HepG2 (cell line): Measurements from ENCODE around the gene DEFB127. TPM values are rescaled to one million over a fixed set of nuclear protein-coding genes. Genes with fewer than 3 reads are reported as not detected.

Experiments
- BCLAF1 ChIP-seq: fragments of 450-650 bp; IDR thresholded peaks from 2 replicates; pipeline ENCODE4 v1.6.1; 2017; ENCODE audit warnings: mild to moderate bottlenecking
- CBX2 ChIP-seq, 2 experiments: fragments of 200-600 bp in 1 of 2; sonication (generic); formaldehyde crosslinking in 1 of 2; IDR thresholded peaks; 2 replicates each; pipeline versions ENCODE4 v1.7.0 to v1.8.1; 2018 to 2022; ENCODE audit warnings: low read depth in 2 of 2, low read length in 1 of 2, mild to moderate bottlenecking in 1 of 2, missing genetic modification reagents in 1 of 2
- MAX ChIP-seq: IDR thresholded peaks from 2 replicates; pipeline ENCODE4 v1.6.1; 2012; ENCODE audit warnings: inconsistent platforms
- MTF2 ChIP-seq: sonication (generic); formaldehyde crosslinking; IDR thresholded peaks from 2 replicates; pipeline ENCODE4 v1.5.0; 2020; ENCODE audit warnings: missing genetic modification reagents, borderline replicate concordance
- ZBTB49 ChIP-seq: sonication (generic); formaldehyde crosslinking; IDR thresholded peaks from 2 replicates; pipeline ENCODE4 v1.4.0; 2020; ENCODE audit warnings: missing genetic modification reagents, borderline replicate concordance
- ZIK1 ChIP-seq: sonication (generic); formaldehyde crosslinking; IDR thresholded peaks from 2 replicates; pipeline ENCODE4 v1.5.0; 2020; ENCODE audit warnings: mild to moderate bottlenecking, low read depth, missing genetic modification reagents, borderline replicate concordance
- ZNF383 ChIP-seq: sonication (generic); formaldehyde crosslinking; IDR thresholded peaks from 2 replicates; pipeline ENCODE4 v1.4.0; 2020; ENCODE audit warnings: missing genetic modification reagents, mild to moderate bottlenecking, borderline replicate concordance
- ZNF460 ChIP-seq: sonication (generic); formaldehyde crosslinking; IDR thresholded peaks from 2 replicates; pipeline ENCODE4 v1.5.1; 2020; ENCODE audit warnings: missing genetic modification reagents, mild to moderate bottlenecking, borderline replicate concordance
- ZNF598 ChIP-seq: sonication (generic); formaldehyde crosslinking; IDR thresholded peaks from 2 replicates; pipeline ENCODE4 v1.5.1; 2020; ENCODE audit warnings: mild to moderate bottlenecking, missing genetic modification reagents, borderline replicate concordance
- ZNF646 ChIP-seq: sonication (generic); formaldehyde crosslinking; IDR thresholded peaks from 2 replicates; pipeline ENCODE4 v1.9.0; 2021; ENCODE audit warnings: mild to moderate bottlenecking, missing genetic modification reagents
- ZNF747 ChIP-seq: sonication (generic); formaldehyde crosslinking; IDR thresholded peaks from 2 replicates; pipeline ENCODE4 v1.8.1; 2023; ENCODE audit warnings: missing genetic modification reagents, mild to moderate bottlenecking, borderline replicate concordance
- ZSCAN9 ChIP-seq: IDR thresholded peaks from 2 replicates; pipeline ENCODE4 v1.6.1; 2016; ENCODE audit warnings: borderline replicate concordance
- polyA plus RNA-seq, 8 experiments: library from polyadenylated mRNA; depleted of rRNA in 3 of 8; stranded (reverse) in 7 of 8; unstranded in 1 of 8; fragments of >200 nt; fragmentation: Illumina TruSeq in 4 of 8; extraction: Trizol in 4 of 8; gene quantifications; 2 replicates each; pipeline versions ENCODE4 v1.2.1 to v1.2.3, GENCODE V29; 2011 to 2016; ENCODE audit warnings: low read depth in 4 of 8, missing spikeins in 1 of 8, mixed read lengths in 1 of 8; ENCODE audit not compliant: insufficient read depth in 1 of 8
- total RNA-seq, 5 experiments: library from RNA; depleted of rRNA; stranded (reverse); fragments of >200 nt; fragmentation: Illumina TruSeq; extraction: Trizol; gene quantifications; 2 replicates each; pipeline ENCODE4 v1.2.3, GENCODE V29; 2016; ENCODE audit warnings: low read depth in 1 of 5

Gene DEFB127
- total and polyA plus RNA-seq, 2 of the 13 experiments (the other 11 are each of a cell fraction or from before 2014, with no cell fraction given), result not detected

- TF ChIP-seq ZNF646 (CRISPR knock-in tag) (no peak), BCLAF1 (no peak), ZIK1 (CRISPR knock-in tag) (no peak), ZNF383 (CRISPR knock-in tag) (no peak), ZNF598 (no peak), CBX2 (IDR thresholded peaks at IDR 0.05; ENCODE audit: low read depth, low read length) (no peak), CBX2 (CRISPR knock-in tag; IDR thresholded peaks at IDR 0.05; ENCODE audit: low read depth) (no peak), ZNF460 (no peak), ZNF747 (CRISPR knock-in tag) (no peak), MTF2 (CRISPR knock-in tag) (no peak), ZSCAN9 (CRISPR knock-in tag) (no peak), ZBTB49 (CRISPR knock-in tag) (no peak), MAX (no peak)
These were observed 39.7 kb upstream of the DEFB127 start (continued) for GRCh38 chr20:117518-117917.
